IMR-90 (cell line): Measurements from ENCODE around the gene HDHD5. TPM values are rescaled to one million over a fixed set of nuclear protein-coding genes. Genes with fewer than 3 reads are reported as not detected.

Experiments used
- ATAC-seq: fragments of 200-7000 bp; cut with Tn5 transposase; 2 replicates; pipeline ENCODE4 v1.9.1; 2020; ENCODE audit warnings: low read depth, mild to moderate bottlenecking, moderate library complexity
- Bru-seq: library from RNA; stranded (reverse); fragments of 400-500 nt; gene quantifications from one replicate; lab custom pipeline; 2021; lab: Mats Ljungman, UMichigan
- BruChase-seq, 2 experiments: library from RNA; stranded (reverse); fragments of 400-500 nt; gene quantifications; one replicate each; lab custom pipeline; 2021; lab: Mats Ljungman, UMichigan
- BruUV-seq: library from RNA; stranded (reverse); fragments of 400-500 nt; replicated peaks from 2 replicates; lab custom pipeline; 2021; lab: Mats Ljungman, UMichigan
- CTCF ChIA-PET: fragments of 300-600 bp; formaldehyde crosslinking; extraction: SDS; loops from one replicate; lab custom pipeline; 2021; ENCODE audit warnings: antibody characterized with exemption; lab: Yijun Ruan, JAX
- POLR2A ChIA-PET: fragments of 300-600 bp; sonication (Branson Sonifier 250); formaldehyde crosslinking; loops from one replicate; lab custom pipeline; 2022; ENCODE audit warnings: antibody characterized with exemption; ENCODE audit not compliant: unreplicated experiment; lab: Charles Lee
- DNase-seq: peaks from one replicate; pipeline ENCODE4 v3.0.0; 2013
- H2AFZ ChIP-seq: replicated peaks from 2 replicates; pipeline ENCODE3; 2013; ENCODE audit warnings: low read length, mild to moderate bottlenecking; ENCODE audit not compliant: poor library complexity
- H2AK5ac ChIP-seq: 2 replicates; pipeline ENCODE4 v1.6.1; 2013; ENCODE audit warnings: low read depth, low read length, inconsistent platforms
- H2AK9ac ChIP-seq: replicated peaks from 2 replicates; pipeline ENCODE3; 2013; ENCODE audit warnings: mild to moderate bottlenecking, low read depth, low read length, moderate library complexity; ENCODE audit not compliant: poor library complexity
- H2BK120ac ChIP-seq: 2 replicates; pipeline ENCODE4 v1.6.1; 2013; ENCODE audit warnings: low read depth, low read length, inconsistent platforms
- H2BK15ac ChIP-seq: 3 replicates; pipeline ENCODE4 v1.6.1; 2013; ENCODE audit warnings: low read depth, low read length, inconsistent platforms
- H2BK20ac ChIP-seq: 2 replicates; pipeline ENCODE4 v1.6.1; 2013; ENCODE audit warnings: low read depth, mild to moderate bottlenecking, inconsistent platforms, low read length, moderate library complexity
- H2BK5ac ChIP-seq: 2 replicates; pipeline ENCODE4 v1.6.1; 2013; ENCODE audit warnings: mild to moderate bottlenecking, low read depth, low read length, inconsistent platforms; ENCODE audit not compliant: poor library complexity, severe bottlenecking
- H3K14ac ChIP-seq: replicated peaks from 2 replicates; pipeline ENCODE4 v1.6.1; 2013; ENCODE audit warnings: low read depth, low read length, inconsistent platforms
- H3K18ac ChIP-seq: 2 replicates; pipeline ENCODE4 v1.6.1; 2013; ENCODE audit warnings: low read depth, low read length, control low read depth
- H3K23ac ChIP-seq: 2 replicates; pipeline ENCODE4 v1.6.1; 2013; ENCODE audit warnings: low read depth, low read length, inconsistent platforms
- H3K27ac ChIP-seq: 2 replicates; pipeline ENCODE4 v1.5.1; 2013; ENCODE audit warnings: mild to moderate bottlenecking, control low read depth, low read length; ENCODE audit not compliant: insufficient read depth
- H3K27me3 ChIP-seq: 2 replicates; pipeline ENCODE4 v1.6.1; 2013; ENCODE audit warnings: low read length; ENCODE audit not compliant: control insufficient read depth, insufficient read depth
- H3K36me3 ChIP-seq: 2 replicates; pipeline ENCODE4 v1.6.1; 2013; ENCODE audit warnings: low read length, mixed read lengths; ENCODE audit not compliant: control insufficient read depth, insufficient read depth
- H3K4ac ChIP-seq: 2 replicates; pipeline ENCODE4 v1.6.1; 2013; ENCODE audit warnings: low read depth, low read length, inconsistent platforms
- H3K4me1 ChIP-seq: 2 replicates; pipeline ENCODE4 v1.6.1; 2013; ENCODE audit warnings: low read length, mixed read lengths; ENCODE audit not compliant: control insufficient read depth, insufficient read depth
- H3K4me2 ChIP-seq: 2 replicates; pipeline ENCODE4 v1.6.1; 2013; ENCODE audit warnings: low read depth, mild to moderate bottlenecking, control low read depth, low read length, moderate library complexity
- H3K4me3 ChIP-seq: 2 replicates; pipeline ENCODE4 v1.5.1; 2013; ENCODE audit warnings: low read depth, mild to moderate bottlenecking, control low read depth, low read length, moderate library complexity; ENCODE audit not compliant: insufficient read depth
- H3K56ac ChIP-seq: 2 replicates; pipeline ENCODE4 v1.6.1; 2013; ENCODE audit warnings: low read length, inconsistent platforms; ENCODE audit not compliant: insufficient read depth; ENCODE audit errors: extremely low read depth
- H3K79me1 ChIP-seq, 2 experiments: 2 replicates each; pipeline ENCODE4 v1.6.1; 2013; ENCODE audit warnings: low read length in 2 of 2, inconsistent platforms in 1 of 2, low read depth in 1 of 2
- H3K9ac ChIP-seq: 2 replicates; pipeline ENCODE4 v1.6.1; 2013; ENCODE audit warnings: low read depth, low read length, control low read depth
- H3K9me1 ChIP-seq: 2 replicates; pipeline ENCODE4 v1.6.1; 2013; ENCODE audit warnings: low read length, inconsistent platforms; ENCODE audit not compliant: insufficient read depth
- H3K9me3 ChIP-seq: 2 replicates; pipeline ENCODE4 v1.6.1; 2013; ENCODE audit warnings: low read length; ENCODE audit not compliant: control insufficient read depth, insufficient read depth
- H4K20me1 ChIP-seq: 2 replicates; pipeline ENCODE4 v1.6.1; 2013; ENCODE audit warnings: low read length, inconsistent platforms; ENCODE audit not compliant: insufficient read depth
- H4K5ac ChIP-seq: 2 replicates; pipeline ENCODE4 v1.6.1; 2013; ENCODE audit warnings: mild to moderate bottlenecking, low read depth, low read length, control low read depth
- H4K8ac ChIP-seq, 2 experiments: 2 replicates each; pipeline ENCODE4 v1.6.1; 2013; ENCODE audit warnings: low read depth in 2 of 2, low read length in 2 of 2, control low read depth in 1 of 2, inconsistent platforms in 1 of 2
- H4K91ac ChIP-seq: 2 replicates; pipeline ENCODE4 v1.6.1; 2013; ENCODE audit warnings: low read depth, low read length, inconsistent platforms; ENCODE audit not compliant: insufficient read depth
- BHLHE40 ChIP-seq: fragments of 150-350 bp; IDR thresholded peaks from 2 replicates; pipeline ENCODE4 v1.6.1; 2016; ENCODE audit warnings: mild to moderate bottlenecking, low read depth, low read length
- CEBPB ChIP-seq: IDR thresholded peaks from 2 replicates; pipeline ENCODE4 v1.6.1; 2012; ENCODE audit warnings: low read depth, low read length, improper control_type of control experiment
- CHD1 ChIP-seq: IDR thresholded peaks from 2 replicates; pipeline ENCODE4 v1.6.1; 2012; ENCODE audit warnings: low read depth, low read length, improper control_type of control experiment
- ELK1 ChIP-seq: fragments of 150-350 bp; IDR thresholded peaks from 2 replicates; pipeline ENCODE4 v1.6.1; 2016; ENCODE audit warnings: low read depth, mild to moderate bottlenecking, low read length, moderate library complexity, borderline replicate concordance
- FOS ChIP-seq: fragments of 150-350 bp; IDR thresholded peaks from 2 replicates; pipeline ENCODE4 v1.6.1; 2016; ENCODE audit warnings: low read depth, low read length
- MAZ ChIP-seq: IDR thresholded peaks from 2 replicates; pipeline ENCODE4 v1.6.1; 2012; ENCODE audit warnings: low read depth, mild to moderate bottlenecking, low read length, improper control_type of control experiment, moderate library complexity, borderline replicate concordance
- MXI1 ChIP-seq: IDR thresholded peaks from 2 replicates; pipeline ENCODE4 v1.6.1; 2012; ENCODE audit warnings: low read depth, mild to moderate bottlenecking, low read length, moderate library complexity, borderline replicate concordance
- NFE2L2 ChIP-seq: fragments of 150-350 bp; IDR thresholded peaks from 2 replicates; pipeline ENCODE4 v1.6.1; 2016; ENCODE audit warnings: low read depth, mild to moderate bottlenecking, low read length
- RAD21 ChIP-seq: IDR thresholded peaks from 2 replicates; pipeline ENCODE4 v1.6.1; 2012; ENCODE audit warnings: low read length, improper control_type of control experiment
- RFX5 ChIP-seq: IDR thresholded peaks from 2 replicates; pipeline ENCODE4 v1.8.0; 2012; ENCODE audit warnings: low read depth, mild to moderate bottlenecking, low read length, moderate library complexity
- USF2 ChIP-seq: fragments of 150-350 bp; IDR thresholded peaks from 2 replicates; pipeline ENCODE4 v1.6.1; 2017; ENCODE audit warnings: mild to moderate bottlenecking, antibody characterized with exemption, low read length, low read depth
- WGBS, 2 experiments: methylation state at CpG; one replicate each; pipeline versions ENCODE4 v1.1.5 to v1.1.7; 2013; ENCODE audit warnings: missing lambda C conversion rate in 2 of 2; ENCODE audit not compliant: insufficient read length in 1 of 2; ENCODE audit errors: extremely low coverage in 2 of 2; 5-methylcytosine and 5-hydroxymethylcytosine counted together
- dilution Hi-C: fragments of 300-500 bp; cut with HindIII; formaldehyde crosslinking; loops from one replicate; pipeline ENCODE4 v1.14.3; 2018; ENCODE audit warnings: low sequenced_read_pairs; ENCODE audit not compliant: unreplicated experiment
- in situ Hi-C: fragments of 300-500 bp; cut with MboI; formaldehyde crosslinking; loops from 3 replicates; pipeline ENCODE4 v1.14.3; 2019; ENCODE audit warnings: low sequenced_read_pairs, inconsistent platforms, mixed read lengths
- intact Hi-C: fragments of 100-400 bp; cut with micrococcal nuclease; formaldehyde crosslinking; loops from 2 replicates; pipeline ENCODE4 v1.10.0; 2022
- long read RNA-seq: library from polyadenylated mRNA; unstranded; transcript quantifications from one replicate; pipeline ENCODE4 v2.0.0, GENCODE V29; 2021; ENCODE audit not compliant: unreplicated experiment
- polyA plus RNA-seq, 3 experiments: library from polyadenylated mRNA; depleted of rRNA; stranded (reverse); fragments of >200 nt; gene quantifications; 2 replicates each; pipeline ENCODE4 v1.2.3, GENCODE V29; 2012; ENCODE audit warnings: low replicate concordance in 1 of 3
- total RNA-seq: library from RNA; depleted of rRNA; stranded (reverse); fragments of >200 nt; gene quantifications from 2 replicates; pipeline ENCODE4 v1.2.3, GENCODE V29; 2012; rRNA removed

The HDHD5 gene
- total RNA-seq (31.4 and 31.9 TPM in 2 replicates), polyA plus RNA-seq (2012; rRNA removed) (33.5 and 37.5 TPM in 2 replicates), Bru-seq, nascent RNA (percentile 53 among the genes with signal in this experiment), BruChase-seq, experiment 1, labeled RNA remaining after a 6-hour chase (percentile 55 among the genes with signal in this experiment), BruChase-seq, experiment 2, labeled RNA remaining after a 2-hour chase (percentile 50 among the genes with signal in this experiment)
- polyA plus RNA-seq (2012; cell fraction: cytosol; rRNA removed), result 44.9 and 60.5 TPM in 2 replicates
- 46.5 and 79.9 TPM in 2 replicates for polyA plus RNA-seq (2012; cell fraction: nucleus; rRNA removed; ENCODE audit: low replicate concordance)
- long read RNA-seq, transcript HDHD5-202 (8 exons, 1,799 nt), result major isoform, 25 of 39 reads
- long read RNA-seq, partial matches to known transcripts, result 0 of 39 reads
- long read RNA-seq, other reads (novel, unspliced or antisense), result 14 of 39 reads

GRCh38 chr22:17158568-17159503 lies at the start of gene HDHD5:
HDHD5 (minus strand) TSS chr22:17159277; CDS start chr22:17159251, 26 bp downstream.
- no TSS peak for BruUV-seq
- H3K36me3 ChIP-seq, result no peaks in the 10 kb centered on the region
- in situ Hi-C loops, result no loop called here
- DNase-seq (peak; percentile 82), ATAC-seq (peak; percentile 90)
- no peak within 1 kb of the TSS; the same call in 1 of the 2 replicates for H2BK20ac ChIP-seq
- H2BK5ac ChIP-seq, result peak within 1 kb of the TSS; percentile 83
- peak within 1 kb of the TSS; percentile 92 for H2AK9ac ChIP-seq
- peak within 1 kb of the TSS; percentile 82 for H3K9ac ChIP-seq
- H3K4me3 ChIP-seq, result peak within 1 kb of the TSS; percentile 61
- peak within 1 kb of the TSS; percentile 63 for H3K23ac ChIP-seq
- peak within 1 kb of the TSS; percentile 77 for H4K91ac ChIP-seq
- ChIA-PET POLR2A (no interaction called here), CTCF (interaction anchor here (0.6 to 3.7 kb wide), 2 partner anchors 13 to 347 kb away, joined by 6 to 21 read pairs; no protein-coding TSS in a partner anchor)
- peak within 1 kb of the TSS; percentile 78 for H4K5ac ChIP-seq
- peaks cover 16 to 28% of the 10 kb centered on the region in 2 experiments for H3K79me1 ChIP-seq
- no peak within 1 kb of the TSS; the same call in 2 of the 3 replicates for H2BK15ac ChIP-seq
- H2BK120ac ChIP-seq, result peak within 1 kb of the TSS; percentile 32
- intact Hi-C loops, result loop anchor here (1.0 to 2.0 kb wide), 2 partner anchors 12 to 74 kb away; partner anchors contain the start of gene IL17RA
- peak within 1 kb of the TSS; percentile 90 to 91 for H4K8ac ChIP-seq
- no peaks in the 10 kb centered on the region for H3K27me3 ChIP-seq
- H3K18ac ChIP-seq, result peak within 1 kb of the TSS; percentile 17
- H3K4me2 ChIP-seq, result peak within 1 kb of the TSS; percentile 93
- no peaks in the 10 kb centered on the region for H3K9me1 ChIP-seq
- H2AFZ ChIP-seq, result peak within 1 kb of the TSS; percentile 100
- peak within 1 kb of the TSS; percentile 85 for H3K27ac ChIP-seq
- peak within 1 kb of the TSS; percentile 20 for H3K56ac ChIP-seq
- H4K20me1 ChIP-seq, result peaks cover under 1% of the 10 kb centered on the region; the same call in 1 of the 2 replicates
- 2% methylated on average over 58 of the region's 114 CpGs; no CpG with 5 or more reads in 1 of the 2 experiments for WGBS, 2 experiments
- dilution Hi-C loops, result no loop called here
- peaks cover 4% of the 10 kb centered on the region; the same call in 1 of the 2 replicates for H3K4me1 ChIP-seq
- H3K4ac ChIP-seq, result peak within 1 kb of the TSS; percentile 77
- no peaks in the 10 kb centered on the region for H3K9me3 ChIP-seq
- TF ChIP-seq FOS (no peak), CHD1 (no peak), CEBPB (no peak), NFE2L2 (no peak), MXI1 (peak; percentile 52; the same call in 1 of the 2 replicates), USF2 (peak; percentile 52; the same call in 1 of the 2 replicates), MAZ (peak; percentile 78; the same call in 1 of the 2 replicates), RFX5 (no peak), BHLHE40 (peak; percentile 99), ELK1 (no peak), RAD21 (no peak)
- H3K14ac ChIP-seq, result peak within 1 kb of the TSS; percentile 82
- peak within 1 kb of the TSS; percentile 36 for H2AK5ac ChIP-seq
